Measurements from ENCODE around the gene ACOT2. TPM values are rescaled to one million over a fixed set of nuclear protein-coding genes. Genes with fewer than 3 reads are reported as not detected.

The ACOT2 gene
- total and polyA plus RNA-seq, 10 of the 15 experiments (the other 5 are each of a cell fraction or from before 2014, with no cell fraction given), result 9.6 to 41.9 (median 22.8) TPM

DNA sequence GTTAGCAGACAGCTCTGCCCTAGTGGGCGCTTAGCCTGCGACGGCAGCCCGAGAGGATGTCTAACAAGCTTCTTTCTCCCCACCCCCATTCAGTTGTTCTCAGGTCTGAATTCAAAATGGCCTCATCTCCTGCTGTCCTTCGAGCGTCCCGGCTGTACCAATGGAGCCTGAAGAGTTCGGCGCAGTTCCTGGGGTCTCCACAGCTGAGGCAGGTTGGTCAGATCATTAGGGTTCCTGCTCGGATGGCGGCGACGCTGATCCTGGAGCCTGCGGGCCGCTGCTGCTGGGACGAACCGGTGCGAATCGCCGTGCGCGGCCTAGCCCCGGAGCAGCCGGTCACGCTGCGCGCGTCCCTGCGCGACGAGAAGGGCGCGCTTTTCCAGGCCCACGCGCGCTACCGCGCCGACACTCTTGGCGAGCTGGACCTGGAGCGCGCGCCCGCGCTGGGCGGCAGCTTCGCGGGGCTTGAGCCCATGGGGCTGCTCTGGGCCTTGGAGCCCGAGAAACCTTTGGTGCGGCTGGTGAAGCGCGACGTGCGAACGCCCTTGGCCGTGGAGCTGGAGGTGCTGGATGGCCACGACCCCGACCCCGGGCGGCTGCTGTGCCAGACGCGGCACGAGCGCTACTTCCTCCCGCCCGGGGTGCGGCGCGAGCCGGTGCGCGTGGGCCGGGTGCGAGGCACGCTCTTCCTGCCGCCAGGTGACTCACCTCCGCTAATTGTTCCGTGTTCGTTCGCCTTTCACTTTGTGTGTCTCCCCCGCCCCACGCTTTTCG, at the start of gene ACOT2 (continued):
- TF ChIP-seq GATAD2B (conservative IDR thresholded peaks at IDR 0.05; ENCODE audit: low read depth) (peak; percentile 80), BACH1 (IDR thresholded peaks at IDR 0.05; ENCODE audit: borderline replicate concordance) (peak; percentile 42), SPI1 (IDR thresholded peaks at IDR 0.05; ENCODE audit: borderline replicate concordance, insufficient read depth, low read depth, low read length) (peak; percentile 34; the same call in 1 of the 2 replicates)

DNA sequence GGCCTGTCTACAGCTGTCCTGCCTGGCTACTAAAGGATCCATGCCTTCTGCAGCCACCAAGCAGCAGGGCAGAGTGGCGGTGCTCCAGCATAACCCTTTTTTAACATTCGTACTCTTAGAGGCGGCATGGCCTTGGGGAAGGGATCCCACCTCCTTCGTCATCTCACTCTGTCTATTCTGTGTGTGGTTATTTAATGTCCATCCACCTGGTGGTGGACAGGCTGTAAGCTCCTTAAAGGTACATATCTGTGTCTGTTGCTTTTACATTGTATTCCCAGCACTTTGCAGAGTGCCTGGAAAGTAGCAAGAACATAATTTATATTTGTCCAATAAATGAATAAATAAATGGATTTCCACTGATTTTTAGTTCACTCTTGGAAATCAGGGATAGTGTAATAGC, 47.8 kb upstream of the ACOT2 start:
- in situ Hi-C loops (cut with MboI) (no loop called here), intact Hi-C loops (cut with micrococcal nuclease; ENCODE audit: unreplicated experiment) (no loop called here)
- Histone ChIP-seq H4K20me1 (ENCODE audit: control insufficient read depth, insufficient read depth) (no peaks in the 10 kb centered on the region), H3K27me3 (replicated peaks in 1 of 2; ENCODE audit: control insufficient read depth in 2 of 2, insufficient read depth in 2 of 2, low read length in 1 of 2) (0 out of 4 replicates have a peak, but pooled peaks cover 2 to 5% of the 10 kb centered on the region in 2 experiments), H3K4me1 (ENCODE audit: control insufficient read depth, insufficient read depth, low read length) (no peaks in the 10 kb centered on the region), H2AFZ (ENCODE audit: control insufficient read depth, low read depth, low read length) (no peak overlapping the region), H3K36me3 (ENCODE audit: control insufficient read depth in 2 of 2, insufficient read depth in 2 of 2, low read length in 1 of 2) (no peaks in the 10 kb centered on the region), H3K79me2 (ENCODE audit: control insufficient read depth, insufficient read depth, low read length) (no peaks in the 10 kb centered on the region), H3K9ac (ENCODE audit: control insufficient read depth, insufficient read depth, low read length) (no peak overlapping the region), H3K27ac (ENCODE audit: control insufficient read depth, insufficient read depth) (no peak overlapping the region), H3K4me3 (no peak overlapping the region), H3K9me3 (replicated peaks; ENCODE audit: control insufficient read depth, insufficient read depth, low read length) (no peaks in the 10 kb centered on the region), H3K4me2 (ENCODE audit: control insufficient read depth, insufficient read depth) (no peak overlapping the region)
- ChIA-PET SMC1A (ENCODE audit: uncharacterized antibody, unreplicated experiment) (no interaction called here), RAD21 (ENCODE audit: unreplicated experiment) (interaction anchor here (0.9 kb wide), 1 partner anchor 11 kb away, joined by 4 read pairs; no protein-coding TSS in a partner anchor), POLR2A (no interaction called here), CTCF (interaction anchor here (1.3 to 2.2 kb wide), 4 partner anchors 11 to 112 kb away, joined by 4 to 8 read pairs (median 6); no protein-coding TSS in a partner anchor)
- ATAC-seq (no peak), FAIRE-seq (no peak), DNase-seq (ENCODE audit: low read depth, low spot score) (no peak)
- no TSS peak for BruUV-seq (replicated peaks)
- WGBS (ENCODE audit: insufficient coverage, insufficient replicate concordance, low lambda C conversion rate, missing lambda C conversion rate), result 73% methylated on average over 4 of the region's 4 CpGs
- TF ChIP-seq MEF2A (IDR thresholded peaks at IDR 0.05; ENCODE audit: insufficient read depth, low read depth, low read length), result no peak
- TF ChIP-seq POLR2AphosphoS2 (IDR thresholded peaks at IDR 0.05; ENCODE audit: low read depth, low read length), result no peak
- TF ChIP-seq SRF (IDR thresholded peaks at IDR 0.05; ENCODE audit: low read depth in 2 of 2, low read length in 2 of 2), result no peak
- no peak for TF ChIP-seq SPI1 (IDR thresholded peaks at IDR 0.05; ENCODE audit: borderline replicate concordance, insufficient read depth, low read depth, low read length)
- TF ChIP-seq NR2C2 (IDR thresholded peaks at IDR 0.05; ENCODE audit: borderline replicate concordance, control insufficient read depth, insufficient read length, low read depth), result no peak
- no peak for TF ChIP-seq KLF5 (IDR thresholded peaks at IDR 0.05; ENCODE audit: partially characterized antibody)
- TF ChIP-seq TCF12 (IDR thresholded peaks at IDR 0.05; ENCODE audit: low read depth, low read length), result no peak
- no peak for TF ChIP-seq MTA3 (IDR thresholded peaks at IDR 0.05; ENCODE audit: borderline replicate concordance, low read length)
- no peak for TF ChIP-seq BMI1 (IDR thresholded peaks at IDR 0.05; ENCODE audit: borderline replicate concordance)
- no peak for TF ChIP-seq E4F1 (IDR thresholded peaks at IDR 0.05; ENCODE audit: borderline replicate concordance, partially characterized antibody)
- TF ChIP-seq, protein P1, sequence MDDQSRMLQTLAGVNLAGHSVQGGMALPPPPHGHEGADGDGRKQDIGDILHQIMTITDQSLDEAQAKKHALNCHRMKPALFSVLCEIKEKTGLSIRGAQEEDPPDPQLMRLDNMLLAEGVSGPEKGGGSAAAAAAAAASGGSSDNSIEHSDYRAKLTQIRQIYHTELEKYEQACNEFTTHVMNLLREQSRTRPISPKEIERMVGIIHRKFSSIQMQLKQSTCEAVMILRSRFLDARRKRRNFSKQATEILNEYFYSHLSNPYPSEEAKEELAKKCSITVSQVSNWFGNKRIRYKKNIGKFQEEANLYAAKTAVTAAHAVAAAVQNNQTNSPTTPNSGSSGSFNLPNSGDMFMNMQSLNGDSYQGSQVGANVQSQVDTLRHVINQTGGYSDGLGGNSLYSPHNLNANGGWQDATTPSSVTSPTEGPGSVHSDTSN (IDR thresholded peaks at IDR 0.05; ENCODE audit: insufficient replicate concordance, low read depth, low read length), result no peak
- TF ChIP-seq HDAC2 (IDR thresholded peaks at IDR 0.05), result no peak
- TF ChIP-seq BHLHE40 (IDR thresholded peaks at IDR 0.05; ENCODE audit: borderline replicate concordance in 1 of 2, low read depth in 2 of 2, low read length in 1 of 2), result no peak
- TF ChIP-seq CEBPB (IDR thresholded peaks at IDR 0.05; ENCODE audit: borderline replicate concordance in 1 of 2, low read depth in 2 of 2, low read length in 2 of 2), result no peak
- TF ChIP-seq ETV6 (conservative IDR thresholded peaks at IDR 0.05 in 1 of 2, IDR thresholded peaks at IDR 0.05 in 1 of 2; ENCODE audit: borderline replicate concordance in 1 of 2, low read depth in 1 of 2), result no peak

All from GM12878 (cell line).